OCI-LY3 (cell line): Measurements from ENCODE around the gene EDN1.
"Not testable (repeated sequence)": the region's sequence is repeated elsewhere in the genome, so short reads cannot be mapped to it uniquely, and the experiment has no call there.

Experiments
- H2AFZ ChIP-seq: fragments of 200-600, 300-600 bp; shearing (Covaris generic); 2 replicates; pipeline ENCODE4 v1.6.0; 2014; ENCODE audit warnings: antibody characterized with exemption, low read depth, low read length
- H3K27ac ChIP-seq: fragments of 200-600, 300-600 bp; sonication (generic); 2 replicates; pipeline ENCODE4 v1.5.1; 2014; ENCODE audit warnings: mild to moderate bottlenecking, low read length, moderate library complexity, mixed read lengths
- H3K27me3 ChIP-seq: fragments of 200-600, 300-600 bp; sonication (generic); 2 replicates; pipeline ENCODE4 v1.6.1; 2014; ENCODE audit warnings: low read depth, low read length, mixed read lengths
- H3K36me3 ChIP-seq: fragments of 200-600, 300-600 bp; sonication (generic); replicated peaks from 2 replicates; pipeline ENCODE3; 2014; ENCODE audit warnings: low read depth, low read length, mixed read lengths
- H3K4me1 ChIP-seq: fragments of 300-600, 200-600 bp; sonication (generic); 2 replicates; pipeline ENCODE4 v1.6.1; 2014; ENCODE audit warnings: low read length, mixed read lengths
- H3K4me2 ChIP-seq: fragments of 200-600, 300-600 bp; sonication (generic); 2 replicates; pipeline ENCODE4 v1.6.1; 2014; ENCODE audit warnings: low read length, mixed read lengths
- H3K4me3 ChIP-seq: fragments of 300-600, 200-600 bp; sonication (generic); 2 replicates; pipeline ENCODE4 v1.5.1; 2014; ENCODE audit warnings: antibody characterized with exemption, mild to moderate bottlenecking, low read length, moderate library complexity
- H3K79me2 ChIP-seq: fragments of 300-600, 200-600 bp; shearing (Covaris generic); 2 replicates; pipeline ENCODE4 v1.6.1; 2014; ENCODE audit warnings: mild to moderate bottlenecking, low read length, mixed read lengths
- H3K9ac ChIP-seq: fragments of 300-600, 200-600 bp; shearing (Covaris generic); 2 replicates; pipeline ENCODE4 v1.6.0; 2014; ENCODE audit warnings: mild to moderate bottlenecking, low read length, moderate library complexity
- H3K9me3 ChIP-seq: fragments of 200-600, 300-600 bp; shearing (Covaris generic); 2 replicates; pipeline ENCODE4 v1.6.1; 2014; ENCODE audit warnings: low read length, mixed read lengths; ENCODE audit not compliant: insufficient read depth
- H4K20me1 ChIP-seq: fragments of 200-600, 300-600 bp; sonication (generic); 2 replicates; pipeline ENCODE4 v1.6.1; 2016; ENCODE audit warnings: low read length, mixed read lengths; ENCODE audit not compliant: insufficient read depth
- EZH2phosphoT487 ChIP-seq: fragments of 200-600 bp; shearing (Covaris generic); IDR thresholded peaks from 2 replicates; pipeline ENCODE4 v1.6.1; 2018; ENCODE audit warnings: antibody characterized with exemption, mixed run types, low read depth
- TF ChIP-seq, protein P1 (sequence below): fragments of 200-600, 300-600 bp; sonication (generic); IDR thresholded peaks from 2 replicates; pipeline ENCODE4 v1.5.1; 2014; ENCODE audit warnings: antibody characterized with exemption, low read length, low read depth

EDN1 gene

DNA sequence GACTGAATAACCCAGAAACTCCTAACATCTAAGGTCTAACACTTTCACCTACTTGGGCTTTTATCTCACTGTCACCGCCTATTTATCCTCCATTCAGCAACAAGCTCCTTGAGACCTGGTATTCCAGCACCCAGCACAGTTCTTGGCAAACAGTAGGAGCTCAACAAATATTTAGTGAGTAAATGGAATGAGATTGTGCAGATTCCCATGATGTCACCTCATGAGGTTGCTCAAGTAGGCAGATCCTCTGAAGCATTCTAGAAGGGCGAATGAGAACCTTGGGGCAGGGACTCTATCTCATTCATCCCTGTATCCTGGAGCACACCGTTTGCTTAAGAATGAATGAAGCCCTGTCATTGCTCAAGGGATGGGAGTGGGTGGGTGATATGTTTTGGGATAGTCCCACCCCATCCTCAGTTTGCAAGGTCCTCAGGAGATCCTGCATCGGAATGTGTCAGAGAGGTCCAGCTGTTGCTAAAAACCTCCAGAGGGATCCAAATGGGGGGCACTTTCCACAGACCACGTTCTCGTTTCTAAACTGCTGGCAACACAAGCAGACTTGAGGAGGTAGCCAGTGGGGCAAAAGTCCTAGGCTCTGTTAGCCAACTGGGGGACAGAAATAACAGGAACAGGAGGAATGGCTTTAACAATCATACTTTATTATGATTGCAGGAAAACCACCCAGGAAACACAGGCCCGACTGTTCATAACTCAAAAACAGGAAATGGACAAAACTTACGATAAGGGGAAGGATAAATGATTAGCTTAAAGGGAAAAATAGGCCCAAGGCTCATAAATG lies 42.0 kb downstream of the EDN1 start:
- Histone ChIP-seq H3K36me3 (no peaks in the 10 kb centered on the region), H3K27ac (no peak overlapping the region), H2AFZ (no peak overlapping the region), H3K9me3 (no peaks in the 10 kb centered on the region), H3K4me3 (no peak overlapping the region), H3K79me2 (no peaks in the 10 kb centered on the region), H3K4me1 (peaks cover 28% of the 10 kb centered on the region), H3K27me3 (0 out of 2 replicates have a peak, but pooled peaks cover 9% of the 10 kb centered on the region), H3K4me2 (no peak overlapping the region), H4K20me1 (no peaks in the 10 kb centered on the region), H3K9ac (no peak overlapping the region)
- TF ChIP-seq, protein P1, sequence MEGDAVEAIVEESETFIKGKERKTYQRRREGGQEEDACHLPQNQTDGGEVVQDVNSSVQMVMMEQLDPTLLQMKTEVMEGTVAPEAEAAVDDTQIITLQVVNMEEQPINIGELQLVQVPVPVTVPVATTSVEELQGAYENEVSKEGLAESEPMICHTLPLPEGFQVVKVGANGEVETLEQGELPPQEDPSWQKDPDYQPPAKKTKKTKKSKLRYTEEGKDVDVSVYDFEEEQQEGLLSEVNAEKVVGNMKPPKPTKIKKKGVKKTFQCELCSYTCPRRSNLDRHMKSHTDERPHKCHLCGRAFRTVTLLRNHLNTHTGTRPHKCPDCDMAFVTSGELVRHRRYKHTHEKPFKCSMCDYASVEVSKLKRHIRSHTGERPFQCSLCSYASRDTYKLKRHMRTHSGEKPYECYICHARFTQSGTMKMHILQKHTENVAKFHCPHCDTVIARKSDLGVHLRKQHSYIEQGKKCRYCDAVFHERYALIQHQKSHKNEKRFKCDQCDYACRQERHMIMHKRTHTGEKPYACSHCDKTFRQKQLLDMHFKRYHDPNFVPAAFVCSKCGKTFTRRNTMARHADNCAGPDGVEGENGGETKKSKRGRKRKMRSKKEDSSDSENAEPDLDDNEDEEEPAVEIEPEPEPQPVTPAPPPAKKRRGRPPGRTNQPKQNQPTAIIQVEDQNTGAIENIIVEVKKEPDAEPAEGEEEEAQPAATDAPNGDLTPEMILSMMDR, result no peak
- TF ChIP-seq EZH2phosphoT487, result no peak

DNA sequence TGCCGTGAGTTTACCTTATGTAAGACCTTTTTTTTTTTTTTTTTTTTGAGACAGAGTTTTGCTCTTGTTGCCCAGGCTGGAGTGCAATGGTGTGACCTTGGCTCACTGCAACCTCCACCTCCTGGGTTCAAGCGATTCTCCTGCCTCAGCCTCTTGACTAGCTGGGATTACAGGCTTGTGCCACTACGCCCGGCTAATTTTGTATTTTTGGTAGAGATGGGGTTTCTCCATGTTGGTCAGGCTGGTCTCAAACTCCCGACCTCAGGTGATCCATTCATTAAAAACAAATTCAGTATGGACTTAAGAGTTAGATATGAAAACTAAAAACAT lies 42.6 kb downstream of the EDN1 start:
- H3K9me3 ChIP-seq, H3K4me3 ChIP-seq, H3K9ac ChIP-seq, H2AFZ ChIP-seq, H3K27me3 ChIP-seq, H4K20me1 ChIP-seq, H3K27ac ChIP-seq, H3K36me3 ChIP-seq, H3K79me2 ChIP-seq, H3K4me2 ChIP-seq: not testable (repeated sequence)
- peaks cover 28% of the 10 kb centered on the region for H3K4me1 ChIP-seq

DNA sequence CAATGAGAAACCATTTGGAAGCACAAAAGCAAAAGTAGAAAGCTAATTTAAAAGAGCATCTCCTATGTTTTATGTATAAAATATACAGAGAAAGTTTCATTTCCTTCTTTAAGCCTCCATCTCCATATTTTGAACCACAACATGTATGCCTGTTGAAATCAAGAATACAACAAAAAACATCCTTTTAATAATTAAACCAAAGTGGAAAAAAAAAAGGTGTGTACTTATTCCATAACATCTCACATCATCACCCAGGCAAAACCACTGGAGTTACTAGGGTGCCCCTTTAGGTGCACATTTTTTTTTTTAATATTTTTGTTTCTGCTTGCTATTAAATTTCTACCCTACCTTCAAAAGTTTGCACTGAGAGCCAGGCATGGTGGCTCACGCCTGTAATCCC lies 43.0 kb downstream of the EDN1 start:
- Histone ChIP-seq H3K9me3 (no peaks in the 10 kb centered on the region), H3K9ac (no peak overlapping the region), H3K27ac (no peak overlapping the region), H3K36me3 (no peaks in the 10 kb centered on the region), H3K4me2 (no peak overlapping the region), H4K20me1 (no peaks in the 10 kb centered on the region), H3K4me3 (no peak overlapping the region), H3K27me3 (0 out of 2 replicates have a peak, but pooled peaks cover 4% of the 10 kb centered on the region), H2AFZ (no peak overlapping the region), H3K4me1 (peaks cover 28% of the 10 kb centered on the region), H3K79me2 (no peaks in the 10 kb centered on the region)
- TF ChIP-seq, protein P1, result no peak
- TF ChIP-seq EZH2phosphoT487, result no peak

DNA sequence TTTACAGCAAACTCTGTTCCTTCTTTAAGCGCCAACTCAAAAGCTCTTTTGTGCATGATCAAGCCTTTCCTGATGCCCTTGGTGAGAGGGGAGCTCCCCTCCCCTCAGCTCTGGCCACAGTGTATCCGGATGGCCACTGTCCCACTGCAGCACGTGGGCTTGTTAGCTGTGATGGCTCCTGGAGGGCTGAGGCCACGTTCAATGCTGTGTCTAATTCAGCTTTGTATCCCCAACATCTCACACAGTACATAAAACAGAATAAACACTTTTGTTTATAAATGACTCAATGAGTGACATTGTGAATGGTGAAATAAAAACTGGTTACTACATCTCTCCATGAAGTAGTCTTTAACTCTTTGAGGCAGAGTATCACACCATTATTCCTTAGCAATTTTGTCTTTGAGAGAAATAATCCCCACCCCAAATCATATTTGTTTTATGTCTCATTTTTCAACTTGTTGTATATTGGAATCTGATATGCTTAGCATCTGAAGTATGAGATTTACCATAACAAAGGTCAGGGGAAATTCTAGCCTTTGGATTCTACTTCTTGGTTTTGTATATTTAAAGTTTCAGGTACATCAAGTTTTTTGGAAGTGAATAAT lies 44.5 kb downstream of the EDN1 start:
- H3K4me3 ChIP-seq, result no peak overlapping the region
- no peak overlapping the region for H2AFZ ChIP-seq
- TF ChIP-seq, protein P1, result no peak
- H3K79me2 ChIP-seq, result no peaks in the 10 kb centered on the region
- no peaks in the 10 kb centered on the region for H4K20me1 ChIP-seq
- H3K9ac ChIP-seq, result no peak overlapping the region
- H3K27ac ChIP-seq, result no peak overlapping the region
- no peaks in the 10 kb centered on the region for H3K9me3 ChIP-seq
- H3K36me3 ChIP-seq, result no peaks in the 10 kb centered on the region
- no peaks in the 10 kb centered on the region for H3K27me3 ChIP-seq
- peaks cover 28% of the 10 kb centered on the region for H3K4me1 ChIP-seq
- H3K4me2 ChIP-seq, result no peak overlapping the region
